Mesenchymal stem cell (in vitro differentiated cells and primary cell): ENCODE data around the gene MED23.
A peak's percentile ranks its signal among the peaks of the same experiment; 100 is the strongest.

Experiments
- DNase-seq: peaks from one replicate; pipeline ENCODE4 v3.0.0-alpha.2; 2013
- H2AFZ ChIP-seq: one replicate; pipeline ENCODE4 v1.6.1; 2013; ENCODE audit warnings: low read depth, mild to moderate bottlenecking, control low read depth, inconsistent platforms, low read length, moderate library complexity
- H2AK5ac ChIP-seq: 2 replicates; pipeline ENCODE4 v1.6.1; 2013; ENCODE audit warnings: low read length, moderate library complexity, mild to moderate bottlenecking, inconsistent platforms; ENCODE audit not compliant: severe bottlenecking
- H2BK120ac ChIP-seq: one replicate; pipeline ENCODE4 v1.6.1; 2013; ENCODE audit warnings: low read depth, mild to moderate bottlenecking, inconsistent platforms, low read length, moderate library complexity
- H2BK12ac ChIP-seq, 2 experiments: one replicate each; pipeline ENCODE4 v1.6.1; 2013; ENCODE audit warnings: inconsistent platforms in 2 of 2, low read length in 2 of 2, mild to moderate bottlenecking in 2 of 2, moderate library complexity in 2 of 2, control low read depth in 1 of 2
- H2BK15ac ChIP-seq: one replicate; pipeline ENCODE4 v1.6.1; 2013; ENCODE audit warnings: mild to moderate bottlenecking, low read depth, inconsistent platforms; ENCODE audit not compliant: poor library complexity, severe bottlenecking
- H2BK5ac ChIP-seq: 2 replicates; pipeline ENCODE4 v1.6.1; 2013; ENCODE audit warnings: low read depth, mild to moderate bottlenecking, low read length, control low read depth, inconsistent platforms; ENCODE audit not compliant: poor library complexity, severe bottlenecking
- H3K14ac ChIP-seq, 2 experiments: one replicate each; pipeline ENCODE4 v1.6.1; 2013; ENCODE audit warnings: inconsistent platforms in 2 of 2, low read length in 2 of 2, control low read depth in 1 of 2, mild to moderate bottlenecking in 1 of 2, moderate library complexity in 1 of 2
- H3K18ac ChIP-seq, 2 experiments: one replicate each; pipeline ENCODE4 v1.6.1; 2013; ENCODE audit warnings: inconsistent platforms in 2 of 2, low read length in 2 of 2, control low read depth in 1 of 2, low read depth in 1 of 2, mild to moderate bottlenecking in 1 of 2
- H3K23ac ChIP-seq, 2 experiments: one replicate each; pipeline ENCODE4 v1.6.1; 2013; ENCODE audit warnings: inconsistent platforms in 2 of 2, low read length in 2 of 2, mild to moderate bottlenecking in 2 of 2, moderate library complexity in 2 of 2, control low read depth in 1 of 2
- H3K27ac ChIP-seq: 2 replicates; pipeline ENCODE4 v1.5.1; 2013; ENCODE audit warnings: mild to moderate bottlenecking, moderate library complexity, low read length, control low read depth, inconsistent platforms; ENCODE audit not compliant: poor library complexity, severe bottlenecking
- H3K27me3 ChIP-seq, 2 experiments: 2 replicates each; pipeline versions ENCODE4 v1.6.1 to v1.7.0; 2013; ENCODE audit warnings: low read length in 2 of 2, mild to moderate bottlenecking in 2 of 2, moderate library complexity in 2 of 2, control low read depth in 1 of 2, inconsistent platforms in 1 of 2; ENCODE audit not compliant: control insufficient read depth in 1 of 2, insufficient read depth in 1 of 2
- H3K36me3 ChIP-seq, 2 experiments: 2 replicates each; pipeline versions ENCODE4 v1.6.1 to v1.7.0; 2013; ENCODE audit warnings: low read length in 2 of 2, control low read depth in 1 of 2, inconsistent platforms in 1 of 2, low read depth in 1 of 2, mild to moderate bottlenecking in 1 of 2; ENCODE audit not compliant: insufficient read depth in 2 of 2, control insufficient read depth in 1 of 2
- H3K4ac ChIP-seq, 2 experiments: one replicate each; pipeline ENCODE4 v1.6.1; 2013; ENCODE audit warnings: inconsistent platforms in 2 of 2, low read length in 2 of 2, mild to moderate bottlenecking in 2 of 2, moderate library complexity in 2 of 2, control low read depth in 1 of 2, low read depth in 1 of 2
- H3K4me1 ChIP-seq: 2 replicates; pipeline ENCODE4 v1.6.1; 2013; ENCODE audit warnings: low read depth, low read length, control low read depth; ENCODE audit not compliant: control insufficient read depth, insufficient read depth
- H3K4me2 ChIP-seq: 2 replicates; pipeline ENCODE4 v1.6.1; 2013; ENCODE audit warnings: low read length, mild to moderate bottlenecking, inconsistent platforms; ENCODE audit not compliant: poor library complexity, severe bottlenecking
- H3K4me3 ChIP-seq, 2 experiments: 2 replicates each; pipeline versions ENCODE4 v1.5.1 to v1.7.0; 2013; ENCODE audit warnings: low read length in 2 of 2, mild to moderate bottlenecking in 2 of 2, control low read depth in 1 of 2, low read depth in 1 of 2; ENCODE audit not compliant: insufficient read depth in 1 of 2
- H3K79me1 ChIP-seq: replicated peaks from 2 replicates; pipeline ENCODE4 v1.6.1; 2013; ENCODE audit warnings: mild to moderate bottlenecking, control low read depth, low read length, inconsistent platforms; ENCODE audit not compliant: poor library complexity, severe bottlenecking
- H3K9ac ChIP-seq: 2 replicates; pipeline ENCODE4 v1.7.0; 2013; ENCODE audit warnings: mild to moderate bottlenecking, low read length, moderate library complexity
- H3K9me3 ChIP-seq: 2 replicates; pipeline ENCODE4 v1.7.0; 2013; ENCODE audit warnings: mild to moderate bottlenecking, low read length; ENCODE audit not compliant: control insufficient read depth
- H4K8ac ChIP-seq: one replicate; pipeline ENCODE4 v1.6.1; 2013; ENCODE audit warnings: inconsistent platforms, mild to moderate bottlenecking, low read length, moderate library complexity
- H4K91ac ChIP-seq: one replicate; pipeline ENCODE4 v1.6.1; 2013; ENCODE audit warnings: mild to moderate bottlenecking, low read length, inconsistent platforms
- WGBS: methylation state at CpG from one replicate; pipeline ENCODE4 v1.1.7; 2013; ENCODE audit warnings: mixed read lengths; 5-methylcytosine and 5-hydroxymethylcytosine counted together

MED23 gene

GRCh38 chr6:131629651-131630050 lies 1.6 kb upstream of the MED23 start:
- Histone ChIP-seq H3K9ac (no peak overlapping the region), H3K4me2 (no peak overlapping the region), H3K4me1 (no peaks in the 10 kb centered on the region), H3K36me3 (peaks cover 0 to 8% of the 10 kb centered on the region in 2 experiments), H3K4ac (no peak overlapping the region), H3K4me3 (no peak overlapping the region), H2BK5ac (no peak overlapping the region), H2BK120ac (no peak overlapping the region), H3K23ac (no peak overlapping the region), H2BK12ac (no peak overlapping the region), H3K14ac (no peak overlapping the region), H2AFZ (no peak overlapping the region), H3K27me3 (peaks cover 0 to 7% of the 10 kb centered on the region in 2 experiments), H3K9me3 (no peaks in the 10 kb centered on the region), H4K91ac (no peak overlapping the region), H3K18ac (no peak overlapping the region), H4K8ac (no peak overlapping the region), H2BK15ac (no peak overlapping the region), H2AK5ac (no peak overlapping the region), H3K27ac (no peak overlapping the region), H3K79me1 (peaks cover 4% of the 10 kb centered on the region)
- WGBS: 98% methylated on average over 2 of the region's 2 CpGs
- no peak for DNase-seq

GRCh38 chr6:131628726-131629125 lies 684 bp upstream of the MED23 start:
- DNase-seq: peak; percentile 4
- H2AK5ac ChIP-seq: no peak overlapping the region
- H3K4me2 ChIP-seq: no peak overlapping the region
- peaks cover 4 to 18% of the 10 kb centered on the region in 2 experiments for H3K36me3 ChIP-seq
- peaks cover 8% of the 10 kb centered on the region for H3K79me1 ChIP-seq
- WGBS: 71% methylated on average over 1 of the region's 1 CpG
- H3K23ac ChIP-seq: no peak overlapping the region
- no peak overlapping the region for H3K4ac ChIP-seq
- H3K18ac ChIP-seq: no peak overlapping the region
- H2BK120ac ChIP-seq: no peak overlapping the region
- H2BK15ac ChIP-seq: no peak overlapping the region
- no peak overlapping the region for H4K8ac ChIP-seq
- no peak overlapping the region for H3K14ac ChIP-seq
- no peak overlapping the region for H4K91ac ChIP-seq
- no peaks in the 10 kb centered on the region for H3K4me1 ChIP-seq
- no peak overlapping the region for H2BK12ac ChIP-seq
- H3K27ac ChIP-seq: no peak overlapping the region
- no peaks in the 10 kb centered on the region for H3K9me3 ChIP-seq
- peak overlapping the region; percentile 92 for H3K9ac ChIP-seq
- H3K27me3 ChIP-seq: peaks cover 0 to 7% of the 10 kb centered on the region in 2 experiments
- H2AFZ ChIP-seq: no peak overlapping the region
- H3K4me3 ChIP-seq: peak overlapping the region in 1 of 2 experiments; percentile 93
- no peak overlapping the region for H2BK5ac ChIP-seq

- no peak overlapping the region for H3K14ac ChIP-seq
- H3K27ac ChIP-seq: no peak overlapping the region
- no peak overlapping the region for H3K4me2 ChIP-seq
- H4K8ac ChIP-seq: no peak overlapping the region
- no peak overlapping the region for H2BK12ac ChIP-seq
- no peaks in the 10 kb centered on the region for H3K4me1 ChIP-seq
- H3K23ac ChIP-seq: no peak overlapping the region
- H2BK120ac ChIP-seq: no peak overlapping the region
- H3K9ac ChIP-seq: no peak overlapping the region
- H3K36me3 ChIP-seq: peaks cover 6 to 98% of the 10 kb centered on the region in 2 experiments
- no peak overlapping the region for H4K91ac ChIP-seq
- H2BK5ac ChIP-seq: no peak overlapping the region
- no peak overlapping the region for H2AK5ac ChIP-seq
- WGBS: 100% methylated on average over 3 of the region's 4 CpGs
- no peaks in the 10 kb centered on the region for H3K9me3 ChIP-seq
- H3K4ac ChIP-seq: no peak overlapping the region
- H2BK15ac ChIP-seq: no peak overlapping the region
- DNase-seq: no peak
- H2AFZ ChIP-seq: no peak overlapping the region
- no peaks in the 10 kb centered on the region for H3K27me3 ChIP-seq
- no peak overlapping the region for H3K4me3 ChIP-seq
- H3K18ac ChIP-seq: no peak overlapping the region
- peaks cover 11% of the 10 kb centered on the region for H3K79me1 ChIP-seq
These were observed 12.8 kb downstream of the MED23 start for GRCh38 chr6:131615275-131615674.

- Histone ChIP-seq H2BK5ac (no peak overlapping the region), H3K9me3 (no peaks in the 10 kb centered on the region), H3K4me3 (no peak overlapping the region), H3K9ac (no peak overlapping the region), H3K23ac (no peak overlapping the region), H3K4me2 (no peak overlapping the region), H4K8ac (no peak overlapping the region), H4K91ac (no peak overlapping the region), H3K4ac (no peak overlapping the region), H2AK5ac (no peak overlapping the region), H3K14ac (no peak overlapping the region), H3K36me3 (peaks cover 9 to 97% of the 10 kb centered on the region in 2 experiments), H3K18ac (no peak overlapping the region), H2BK120ac (no peak overlapping the region), H2AFZ (no peak overlapping the region), H3K27me3 (no peaks in the 10 kb centered on the region), H3K4me1 (no peaks in the 10 kb centered on the region), H2BK12ac (no peak overlapping the region), H2BK15ac (no peak overlapping the region), H3K79me1 (peaks cover 11% of the 10 kb centered on the region), H3K27ac (no peak overlapping the region)
- no peak for DNase-seq
- WGBS: 100% methylated on average over 1 of the region's 5 CpGs
These were observed 14.6 kb downstream of the MED23 start for GRCh38 chr6:131613296-131613925.
